Activated T-cell treated with anti-CD3 and anti-CD28 coated beads, Interleukin-2, amount 50 U/mL, for 72 hours (primary cell): Measurements from ENCODE around the gene NPC1. TPM values are rescaled to one million over a fixed set of nuclear protein-coding genes. Genes with fewer than 3 reads are reported as not detected.
"Not testable (repeated sequence)": the region's sequence is repeated elsewhere in the genome, so short reads cannot be mapped to it uniquely, and the experiment has no call there.

Experiments
- ATAC-seq, 2 donors: fragments of 150-1000 bp; cut with Tn5 transposase; replicated peaks in 1 of 2; 2 replicates each; pipeline ENCODE4 v1.10.0; 2021; ENCODE audit warnings: moderate library complexity in 2 of 2, mild to moderate bottlenecking in 1 of 2
- DNase-seq, 2 donors: peaks; one replicate each; pipeline ENCODE4 v3.0.0; 2021 to 2022; ENCODE audit warnings: mixed read lengths in 1 of 2
- H3K27ac Mint-ChIP-seq: one replicate; pipeline ENCODE4 v1.8.0; 2022; ENCODE audit warnings: mild to moderate bottlenecking, moderate library complexity, mixed read lengths
- H3K27me3 Mint-ChIP-seq: one replicate; pipeline ENCODE4 v1.8.0; 2022; ENCODE audit warnings: low read depth, mixed read lengths
- H3K36me3 Mint-ChIP-seq, 2 donors: one replicate each; pipeline ENCODE4 v1.8.0; 2022; ENCODE audit warnings: mixed read lengths in 2 of 2, mild to moderate bottlenecking in 1 of 2; ENCODE audit not compliant: insufficient read depth in 2 of 2
- H3K4me1 Mint-ChIP-seq: one replicate; pipeline ENCODE4 v1.8.0; 2022; ENCODE audit warnings: low read depth, mixed read lengths
- H3K4me3 Mint-ChIP-seq, 2 donors: one replicate each; pipeline ENCODE4 v1.8.0; 2022; ENCODE audit warnings: mild to moderate bottlenecking in 2 of 2, mixed read lengths in 2 of 2, moderate library complexity in 2 of 2
- H3K9me3 Mint-ChIP-seq, 2 donors: one replicate each; pipeline ENCODE4 v1.8.0; 2022; ENCODE audit warnings: mixed read lengths in 2 of 2
- total RNA-seq, 2 donors: library from RNA; stranded (reverse); gene quantifications; one replicate each; pipeline ENCODE4 v1.2.3, GENCODE V29; 2022

NPC1 gene
- total RNA-seq, 2 donors from 2014 or later: 29.3 to 32.4 TPM

GRCh38 chr18:23512641-23513040 is 73.7 kb downstream of the NPC1 start:
- ATAC-seq: no peak
- Mint-ChIP-seq H3K4me3 (no peak overlapping the region), H3K27me3 (no peaks in the 10 kb centered on the region), H3K9me3 (no peaks in the 10 kb centered on the region), H3K36me3 (peaks cover 8 to 29% of the 10 kb centered on the region in 2 donors), H3K27ac (peak overlapping the region; percentile 65), H3K4me1 (peaks cover 26% of the 10 kb centered on the region)
- no peak for DNase-seq

GRCh38 chr18:23512216-23512615 is 74.1 kb downstream of the NPC1 start:
- Mint-ChIP-seq H3K36me3 (peaks cover 11 to 28% of the 10 kb centered on the region in 2 donors), H3K4me1 (peaks cover 26% of the 10 kb centered on the region), H3K27ac (peak overlapping the region; percentile 65)
- not testable (repeated sequence) for ATAC-seq, DNase-seq, H3K27me3 Mint-ChIP-seq, H3K9me3 Mint-ChIP-seq, H3K4me3 Mint-ChIP-seq

GRCh38 chr18:23510923-23511322 is 75.4 kb downstream of the NPC1 start:
- ATAC-seq, H3K27ac Mint-ChIP-seq: not testable (repeated sequence)
- peaks cover 31% of the 10 kb centered on the region for H3K4me1 Mint-ChIP-seq

GRCh38 chr18:23506393-23506792 is 79.9 kb downstream of the NPC1 start:
- Mint-ChIP-seq H3K4me1 (peaks cover 50% of the 10 kb centered on the region), H3K9me3 (no peaks in the 10 kb centered on the region), H3K27me3 (no peaks in the 10 kb centered on the region), H3K4me3 (no peak overlapping the region), H3K27ac (no peak overlapping the region), H3K36me3 (peaks cover 15 to 27% of the 10 kb centered on the region in 2 donors)
- DNase-seq (no peak), ATAC-seq (no peak)

More at GRCh38 chr18:23510923-23511322, 75.4 kb downstream of the NPC1 start:
- not testable (repeated sequence) for H3K27me3 Mint-ChIP-seq, H3K4me3 Mint-ChIP-seq, DNase-seq, H3K9me3 Mint-ChIP-seq
- H3K36me3 Mint-ChIP-seq: peaks cover 9 to 31% of the 10 kb centered on the region in 2 donors

GRCh38 chr18:23504720-23505119 is 81.6 kb downstream of the NPC1 start:
- H3K36me3 Mint-ChIP-seq: peaks cover 10 to 15% of the 10 kb centered on the region in 2 donors
- H3K27ac Mint-ChIP-seq: peak overlapping the region; percentile 98
- DNase-seq: no peak
- H3K4me1 Mint-ChIP-seq: peaks cover 50% of the 10 kb centered on the region
- H3K27me3 Mint-ChIP-seq: no peaks in the 10 kb centered on the region
- H3K4me3 Mint-ChIP-seq: peak overlapping the region; percentile 93 to 99
- peak in 1 of 2 donors; percentile 17 for ATAC-seq
- no peaks in the 10 kb centered on the region for H3K9me3 Mint-ChIP-seq

GRCh38 chr18:23503963-23504344 is 82.4 kb downstream of the NPC1 start:
- DNase-seq (peak in 1 of 2 donors; percentile 19), ATAC-seq (no peak)
- Mint-ChIP-seq H3K27me3 (no peaks in the 10 kb centered on the region), H3K4me3 (peak overlapping the region; percentile 93 to 99), H3K4me1 (peaks cover 51% of the 10 kb centered on the region), H3K27ac (peak overlapping the region; percentile 98), H3K36me3 (peaks cover 10 to 15% of the 10 kb centered on the region in 2 donors), H3K9me3 (no peaks in the 10 kb centered on the region)

- DNase-seq (peak; percentile 98 to 100), ATAC-seq (peak; percentile 92 to 95)
- Mint-ChIP-seq H3K9me3 (no peaks in the 10 kb centered on the region), H3K4me3 (peak within 1 kb of the TSS; percentile 93 to 99), H3K4me1 (peaks cover 54% of the 10 kb centered on the region), H3K27ac (peak within 1 kb of the TSS; percentile 98), H3K36me3 (peaks cover 10 to 13% of the 10 kb centered on the region in 2 donors), H3K27me3 (no peaks in the 10 kb centered on the region)
Observed at GRCh38 chr18:23503038-23503962, 83.0 kb downstream of the NPC1 start, which contains the start of gene RMC1. Gene RMC1 (plus strand): TSS chr18:23503511. CDS start chr18:23503619, 108 bp downstream.

GRCh38 chr18:23502516-23503037 is 83.7 kb downstream of the NPC1 start:
- no peaks in the 10 kb centered on the region for H3K9me3 Mint-ChIP-seq
- ATAC-seq (no peak), DNase-seq (no peak)
- peaks cover 53% of the 10 kb centered on the region for H3K4me1 Mint-ChIP-seq
- H3K36me3 Mint-ChIP-seq: peaks cover 10 to 13% of the 10 kb centered on the region in 2 donors
- H3K4me3 Mint-ChIP-seq: peak overlapping the region; percentile 86 to 91
- H3K27me3 Mint-ChIP-seq: no peaks in the 10 kb centered on the region
- H3K27ac Mint-ChIP-seq: peak overlapping the region; percentile 87

GRCh38 chr18:23501626-23502025 is 84.7 kb downstream of the NPC1 start:
- H3K27me3 Mint-ChIP-seq: no peaks in the 10 kb centered on the region
- H3K4me1 Mint-ChIP-seq: peaks cover 53% of the 10 kb centered on the region
- no peak overlapping the region for H3K27ac Mint-ChIP-seq
- H3K9me3 Mint-ChIP-seq: no peaks in the 10 kb centered on the region
- H3K36me3 Mint-ChIP-seq: peaks cover 7 to 8% of the 10 kb centered on the region in 2 donors
- DNase-seq (no peak), ATAC-seq (no peak)
- peak overlapping the region; percentile 38 to 59 for H3K4me3 Mint-ChIP-seq

- no peak overlapping the region for H3K4me3 Mint-ChIP-seq
- H3K27ac Mint-ChIP-seq: no peak overlapping the region
- H3K4me1 Mint-ChIP-seq: peaks cover 36% of the 10 kb centered on the region
- peaks cover 0 to 5% of the 10 kb centered on the region in 2 donors for H3K36me3 Mint-ChIP-seq
- no peaks in the 10 kb centered on the region for H3K27me3 Mint-ChIP-seq
- no peak for DNase-seq
- H3K9me3 Mint-ChIP-seq: no peaks in the 10 kb centered on the region
- ATAC-seq: no peak
Observed at GRCh38 chr18:23499291-23499781, 87.0 kb downstream of the NPC1 start.

GRCh38 chr18:23498877-23499276 is 87.4 kb downstream of the NPC1 start:
- no peak overlapping the region for H3K27ac Mint-ChIP-seq
- no peaks in the 10 kb centered on the region for H3K27me3 Mint-ChIP-seq
- no peaks in the 10 kb centered on the region for H3K9me3 Mint-ChIP-seq
- H3K4me1 Mint-ChIP-seq: peaks cover 32% of the 10 kb centered on the region
- peak; percentile 31 to 40 for ATAC-seq
- H3K36me3 Mint-ChIP-seq: peaks cover 0 to 3% of the 10 kb centered on the region in 2 donors
- peak; percentile 76 to 79 for DNase-seq
- H3K4me3 Mint-ChIP-seq: no peak overlapping the region

GRCh38 chr18:23498117-23498516 is 88.2 kb downstream of the NPC1 start:
- Mint-ChIP-seq H3K9me3 (no peaks in the 10 kb centered on the region), H3K36me3 (no peaks in the 10 kb centered on the region), H3K27ac (no peak overlapping the region), H3K4me1 (peaks cover 32% of the 10 kb centered on the region), H3K4me3 (no peak overlapping the region), H3K27me3 (no peaks in the 10 kb centered on the region)
- ATAC-seq (no peak), DNase-seq (no peak)
